HG03378 (cell line): Measurements from ENCODE around the gene PARP2.
"Not testable (repeated sequence)": the region's sequence is repeated elsewhere in the genome, so short reads cannot be mapped to it uniquely, and the experiment has no call there.

Experiments
- ATAC-seq: cut with Tn5 transposase; IDR thresholded peaks from one replicate; pipeline ENCODE4 v1.9.1; 2021; ENCODE audit warnings: mild to moderate bottlenecking, moderate library complexity; ENCODE audit not compliant: unreplicated experiment

The PARP2 gene, protein sequence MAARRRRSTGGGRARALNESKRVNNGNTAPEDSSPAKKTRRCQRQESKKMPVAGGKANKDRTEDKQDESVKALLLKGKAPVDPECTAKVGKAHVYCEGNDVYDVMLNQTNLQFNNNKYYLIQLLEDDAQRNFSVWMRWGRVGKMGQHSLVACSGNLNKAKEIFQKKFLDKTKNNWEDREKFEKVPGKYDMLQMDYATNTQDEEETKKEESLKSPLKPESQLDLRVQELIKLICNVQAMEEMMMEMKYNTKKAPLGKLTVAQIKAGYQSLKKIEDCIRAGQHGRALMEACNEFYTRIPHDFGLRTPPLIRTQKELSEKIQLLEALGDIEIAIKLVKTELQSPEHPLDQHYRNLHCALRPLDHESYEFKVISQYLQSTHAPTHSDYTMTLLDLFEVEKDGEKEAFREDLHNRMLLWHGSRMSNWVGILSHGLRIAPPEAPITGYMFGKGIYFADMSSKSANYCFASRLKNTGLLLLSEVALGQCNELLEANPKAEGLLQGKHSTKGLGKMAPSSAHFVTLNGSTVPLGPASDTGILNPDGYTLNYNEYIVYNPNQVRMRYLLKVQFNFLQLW

DNA sequence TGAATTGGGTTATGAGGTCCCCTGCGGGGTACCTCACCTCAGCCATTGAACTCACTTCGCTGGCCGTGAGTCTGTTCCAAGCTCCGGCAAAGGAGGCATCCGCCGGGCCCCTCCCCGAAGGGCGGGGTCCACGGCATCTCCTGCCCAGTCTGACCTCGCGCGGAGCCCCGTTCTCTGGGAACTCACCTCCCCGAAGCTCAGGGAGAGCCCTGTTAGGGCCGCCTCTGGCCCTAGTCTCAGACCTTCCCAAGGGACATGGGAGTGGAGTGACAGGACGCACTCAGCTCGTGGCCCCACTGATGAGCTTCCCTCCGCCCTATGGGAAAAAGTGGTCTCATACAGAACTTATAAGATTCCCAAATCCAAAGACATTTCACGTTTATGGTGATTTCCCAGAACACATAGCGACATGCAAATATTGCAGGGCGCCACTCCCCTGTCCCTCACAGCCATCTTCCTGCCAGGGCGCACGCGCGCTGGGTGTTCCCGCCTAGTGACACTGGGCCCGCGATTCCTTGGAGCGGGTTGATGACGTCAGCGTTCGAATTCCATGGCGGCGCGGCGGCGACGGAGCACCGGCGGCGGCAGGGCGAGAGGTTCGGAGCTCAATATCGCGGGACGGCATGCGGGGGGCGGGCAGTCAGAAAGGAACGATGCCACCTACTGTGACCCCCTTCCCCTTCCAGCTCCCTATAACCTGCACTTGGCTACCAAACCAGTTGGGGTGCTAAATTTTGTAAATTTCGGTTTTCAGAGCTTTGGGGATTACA is at the start of gene PARP2:
TSS of gene PARP2 (plus strand) at position 544 of the 770 bp plus-strand sequence. CDS start at position 551, 7 bp downstream.
- peak; percentile 93 for ATAC-seq

DNA sequence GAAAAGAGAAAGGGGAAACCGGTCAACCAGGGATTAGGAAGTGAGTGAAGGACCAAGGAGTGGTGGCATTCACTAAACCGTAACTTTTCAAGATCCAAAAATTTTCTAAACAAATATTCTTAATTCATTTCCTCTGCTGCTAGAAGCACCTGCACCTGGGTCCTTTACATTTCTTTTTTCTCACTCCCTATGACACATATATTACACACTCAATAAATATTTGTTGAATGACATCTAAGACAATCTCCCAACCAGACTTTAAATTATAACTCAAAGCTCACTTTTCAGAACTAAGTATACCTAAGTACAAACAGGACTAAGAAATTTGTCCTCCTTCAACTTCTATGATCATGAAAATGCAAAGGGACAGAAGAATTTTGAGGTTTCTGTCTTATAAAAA is 48.8 kb upstream of the PARP2 start:
- no peak for ATAC-seq

DNA sequence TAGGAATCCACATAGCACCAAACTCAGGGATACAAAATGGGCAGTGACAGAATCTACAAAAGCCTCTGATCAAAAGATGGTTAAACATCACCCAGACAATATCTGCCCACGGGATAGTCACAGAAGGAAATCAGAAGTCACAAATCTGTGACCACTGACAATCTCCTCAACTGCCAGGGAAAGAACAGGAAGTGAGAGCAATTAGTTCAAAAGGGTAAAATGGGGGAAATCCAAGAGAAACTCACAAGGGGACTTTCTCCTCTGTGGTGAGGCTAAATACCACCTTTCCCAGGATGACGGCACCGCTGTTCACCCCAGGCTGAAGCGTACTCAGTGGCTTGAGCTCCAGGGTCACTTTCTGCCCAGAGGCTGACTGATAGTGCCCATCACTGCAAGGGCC is 48.4 kb upstream of the PARP2 start:
- peak; percentile 91 for ATAC-seq

DNA sequence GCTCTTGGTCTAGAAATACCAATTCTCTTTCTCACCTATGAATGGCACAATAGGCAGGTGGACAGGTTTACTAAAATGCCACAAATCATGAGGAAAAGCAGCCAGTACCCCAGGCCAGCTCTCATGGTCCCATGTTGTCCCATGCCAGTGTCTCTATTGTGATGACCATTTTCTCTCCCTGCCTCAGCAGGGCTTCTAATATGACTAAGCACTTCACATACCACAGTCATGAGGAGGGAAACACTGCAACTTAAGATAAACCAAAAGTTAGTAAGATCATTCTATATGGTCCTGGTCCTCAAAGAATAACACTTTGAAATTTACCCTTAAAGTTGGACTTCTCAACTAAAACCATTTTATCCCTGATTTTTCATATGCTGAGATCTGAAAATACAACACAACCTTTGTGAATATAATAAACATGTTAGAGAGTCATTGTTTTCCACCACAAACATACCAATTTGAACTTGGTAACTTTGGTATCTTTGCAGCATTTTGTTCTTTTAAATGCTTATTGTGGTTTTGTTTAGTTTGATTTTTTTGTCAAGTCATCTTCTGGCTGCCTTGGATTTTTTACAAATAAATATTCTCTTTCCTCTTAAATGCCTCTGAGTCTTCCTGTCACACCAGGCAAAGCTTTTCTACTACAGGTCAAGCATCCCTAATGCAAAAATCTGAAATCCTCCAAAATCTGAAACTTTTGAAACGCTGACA is 41.2 kb upstream of the PARP2 start:
- no peak for ATAC-seq

DNA sequence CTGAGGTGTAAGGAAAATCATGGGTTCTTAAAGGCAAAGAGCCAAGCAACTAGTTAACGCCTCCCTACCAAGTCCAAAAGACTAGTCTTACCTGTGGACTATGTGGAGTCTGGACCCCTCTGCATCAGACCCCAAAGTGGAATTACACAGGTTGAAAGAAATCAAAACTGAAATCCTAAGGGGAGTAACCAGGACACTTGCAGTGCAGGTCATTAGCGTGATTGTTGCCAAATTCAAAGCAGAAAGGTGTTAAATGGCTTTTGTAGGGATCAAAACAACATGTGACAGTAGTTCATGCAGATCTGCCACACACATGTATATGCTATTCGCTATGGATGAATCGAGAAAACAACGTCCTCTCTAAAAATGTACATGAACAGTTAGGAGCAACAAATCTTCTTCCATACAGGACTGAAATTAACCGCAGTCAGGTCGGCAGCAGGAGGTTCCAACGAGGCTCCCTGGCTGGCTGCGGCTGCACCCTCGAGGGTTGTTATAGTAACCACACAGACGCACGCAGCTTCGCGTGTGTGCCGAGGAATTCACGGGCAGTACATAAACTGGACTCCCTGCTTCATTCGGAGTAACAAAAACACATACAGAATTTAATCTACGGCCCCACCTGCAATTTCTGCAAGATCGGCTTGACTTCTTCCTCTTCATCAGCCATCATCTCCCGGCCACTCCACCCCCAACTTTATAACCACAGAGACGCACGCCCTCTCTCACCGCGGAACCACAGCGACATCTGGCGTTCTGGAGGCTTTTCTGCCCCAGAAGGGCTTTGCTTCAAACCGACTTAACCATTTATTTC is 38.0 kb upstream of the PARP2 start, which contains the start of gene TTC5:
TSS of gene TTC5 (minus strand) at position 687 of the 814 bp plus-strand sequence. CDS start at position 673, 14 bp downstream.
- peak; percentile 91 for ATAC-seq

DNA sequence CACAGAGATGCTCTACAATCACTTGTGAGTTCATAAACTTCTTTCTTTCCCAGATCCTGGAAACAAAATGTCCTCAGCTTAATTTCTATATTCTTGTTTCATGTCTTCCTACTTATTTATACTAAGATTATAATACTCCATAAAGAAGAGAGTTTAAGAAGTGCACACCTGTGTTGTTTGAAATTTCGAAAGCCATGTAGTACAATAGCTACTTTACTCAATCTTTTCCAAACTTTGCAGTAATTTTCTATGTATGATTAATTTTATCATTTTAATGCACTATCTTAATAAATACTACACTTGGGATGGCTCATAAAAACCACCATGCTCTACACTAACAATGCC is 37.4 kb upstream of the PARP2 start:
- ATAC-seq = no peak

DNA sequence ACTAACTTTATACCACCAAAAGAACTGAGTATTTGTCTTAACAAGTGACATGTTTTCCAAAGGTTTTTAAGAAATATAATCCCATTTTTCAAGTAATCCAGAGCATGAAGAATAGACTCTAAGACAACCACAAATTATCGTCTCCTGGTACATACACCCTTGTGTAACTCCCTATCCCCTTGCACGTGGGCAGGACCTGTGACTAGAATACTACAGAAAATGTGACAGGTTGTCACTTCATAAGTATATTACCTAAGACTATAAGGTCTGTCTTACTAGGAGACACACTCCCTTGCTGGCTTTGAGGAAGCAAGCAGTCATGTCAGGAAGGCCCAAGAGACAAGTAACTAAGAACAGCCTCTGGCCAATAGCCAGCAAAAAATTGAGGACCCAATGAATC is 29.4 kb upstream of the PARP2 start:
- ATAC-seq = no peak

DNA sequence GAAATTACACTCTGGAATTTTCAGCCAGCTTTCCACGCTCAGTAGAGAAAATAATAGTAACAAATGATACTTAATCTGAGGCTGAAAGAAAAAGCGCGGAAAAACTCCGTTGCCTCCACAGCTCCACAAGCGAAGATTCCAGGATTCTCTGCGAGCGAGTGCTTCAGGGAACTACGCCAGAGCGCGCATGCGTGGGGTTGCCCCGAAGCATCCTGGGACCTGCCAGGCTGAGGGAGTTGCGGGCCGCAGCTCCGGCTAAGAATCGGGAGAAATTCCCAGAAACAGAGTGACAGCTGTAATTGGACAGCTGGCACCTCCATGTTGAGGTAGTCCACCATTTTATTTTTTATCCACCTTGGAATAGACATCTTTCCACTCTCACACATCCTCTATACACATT is 25.7 kb upstream of the PARP2 start:
- no peak for ATAC-seq

DNA sequence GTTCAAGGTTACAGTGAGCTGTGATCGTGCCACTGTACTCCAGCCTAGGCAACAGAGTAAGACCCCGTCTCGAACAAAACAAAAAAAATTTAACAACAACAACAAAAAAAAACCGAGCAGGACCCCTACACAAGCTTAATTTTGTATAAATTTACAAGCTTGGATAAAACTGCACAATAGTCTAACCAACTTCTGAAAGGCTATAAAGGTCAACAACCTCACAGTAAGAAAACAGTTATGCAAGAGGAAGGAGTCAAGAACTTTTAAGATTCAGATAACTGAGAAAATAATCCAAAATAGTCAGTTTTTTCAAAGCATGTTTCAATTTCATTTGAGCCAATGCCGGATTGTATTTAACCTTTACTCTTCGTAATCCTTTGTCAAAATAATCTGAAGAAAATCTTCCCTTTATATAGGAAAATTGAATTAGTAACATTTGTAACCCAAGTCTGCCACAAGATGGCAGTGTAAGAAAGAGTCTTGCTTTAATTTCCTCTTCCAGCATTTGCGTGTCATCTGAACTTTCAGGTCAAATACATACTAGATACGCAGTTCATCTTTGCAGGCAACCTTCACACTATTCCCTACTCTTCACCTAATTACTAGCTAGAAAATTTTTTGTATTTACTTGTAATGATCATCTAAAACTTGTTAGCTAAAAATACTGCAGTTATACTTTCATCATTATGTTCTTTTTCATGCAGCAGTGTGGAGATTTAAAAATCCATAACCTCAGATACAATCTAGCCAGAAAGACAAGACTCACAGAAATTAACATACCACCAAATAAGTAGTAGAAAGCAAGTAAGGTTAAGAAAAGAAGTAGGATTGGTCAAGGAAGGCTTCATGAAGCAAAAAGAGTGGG is 16.2 kb upstream of the PARP2 start:
- ATAC-seq = peak; percentile 69

DNA sequence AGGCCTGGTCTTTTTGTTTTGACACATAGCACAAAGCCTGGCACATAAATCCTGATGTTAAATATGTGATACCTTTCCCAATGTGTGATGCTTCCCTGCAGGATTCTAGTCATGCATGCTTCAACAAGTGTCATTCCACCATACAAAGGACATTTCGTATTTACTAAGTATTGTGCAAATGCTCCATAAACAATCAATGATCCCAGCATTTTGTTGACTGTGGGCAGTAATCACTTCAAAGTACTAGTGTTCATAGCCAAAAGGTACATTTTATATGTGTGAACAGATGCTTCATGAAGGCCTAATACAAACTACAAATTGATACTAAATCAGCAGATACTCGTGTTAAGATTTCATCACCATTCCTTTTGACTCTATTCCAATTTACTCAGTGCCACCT is 14.7 kb upstream of the PARP2 start:
- no peak for ATAC-seq

DNA sequence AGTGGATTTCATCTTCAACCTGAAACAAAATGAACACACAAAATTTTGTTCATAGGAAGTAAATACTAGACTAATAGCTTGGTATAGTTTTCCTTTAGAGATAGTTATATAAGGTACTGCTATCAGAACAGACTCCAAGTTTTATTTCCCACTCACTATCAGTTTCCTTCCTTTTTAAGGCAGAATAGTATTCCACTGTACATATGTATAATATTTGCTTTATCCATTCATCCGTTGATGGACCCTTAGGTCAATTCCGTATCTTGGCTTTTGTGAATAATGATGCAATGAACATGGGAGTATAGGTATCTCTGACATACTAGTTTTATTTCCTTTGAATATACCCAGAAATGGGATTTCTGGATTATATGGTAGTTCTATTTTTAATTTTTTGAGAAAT is 14.1 kb upstream of the PARP2 start:
- ATAC-seq = no peak

DNA sequence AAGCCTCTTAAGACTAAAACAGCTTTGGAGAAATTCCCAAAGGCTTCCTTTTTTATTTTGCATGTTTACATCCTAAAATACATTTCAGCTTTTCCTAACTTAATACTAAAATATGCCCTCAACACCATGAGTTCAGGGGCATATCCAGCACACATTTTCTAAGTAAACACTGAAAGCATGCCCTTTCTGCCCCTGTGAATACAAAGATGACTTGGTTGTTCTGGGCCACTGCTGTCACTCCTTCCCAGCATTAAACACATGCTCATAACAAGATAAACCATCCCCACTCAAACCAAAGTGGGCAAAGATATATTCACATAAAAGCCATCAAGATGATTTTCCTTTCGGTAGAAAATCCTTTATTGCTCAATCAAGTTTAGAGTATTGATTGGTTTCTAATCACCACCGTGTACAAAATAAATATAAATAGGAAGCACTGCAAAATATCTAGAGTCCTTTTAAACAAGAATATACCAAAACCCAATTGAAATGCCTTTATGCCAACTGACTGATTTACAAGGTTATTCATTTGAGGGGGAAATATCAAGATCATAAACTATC is 12.3 kb upstream of the PARP2 start:
- no peak for ATAC-seq

DNA sequence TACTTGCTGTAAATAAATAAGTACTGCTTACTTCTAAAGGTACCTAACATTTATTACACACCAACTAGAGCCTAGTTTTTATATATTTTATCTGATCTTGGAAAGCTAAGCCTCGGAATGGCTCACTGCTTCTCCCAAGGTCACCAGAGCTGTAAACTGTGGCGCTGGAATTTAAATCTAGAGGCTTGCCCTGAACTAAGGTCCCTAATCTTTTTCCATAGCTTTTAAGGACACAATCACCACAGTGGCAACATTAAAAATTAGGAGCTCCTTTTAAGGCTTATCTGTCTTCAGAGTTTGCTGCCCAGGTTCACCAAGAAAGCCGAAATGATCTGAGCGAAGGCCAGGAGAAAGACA is 11.0 kb upstream of the PARP2 start:
- ATAC-seq = no peak

DNA sequence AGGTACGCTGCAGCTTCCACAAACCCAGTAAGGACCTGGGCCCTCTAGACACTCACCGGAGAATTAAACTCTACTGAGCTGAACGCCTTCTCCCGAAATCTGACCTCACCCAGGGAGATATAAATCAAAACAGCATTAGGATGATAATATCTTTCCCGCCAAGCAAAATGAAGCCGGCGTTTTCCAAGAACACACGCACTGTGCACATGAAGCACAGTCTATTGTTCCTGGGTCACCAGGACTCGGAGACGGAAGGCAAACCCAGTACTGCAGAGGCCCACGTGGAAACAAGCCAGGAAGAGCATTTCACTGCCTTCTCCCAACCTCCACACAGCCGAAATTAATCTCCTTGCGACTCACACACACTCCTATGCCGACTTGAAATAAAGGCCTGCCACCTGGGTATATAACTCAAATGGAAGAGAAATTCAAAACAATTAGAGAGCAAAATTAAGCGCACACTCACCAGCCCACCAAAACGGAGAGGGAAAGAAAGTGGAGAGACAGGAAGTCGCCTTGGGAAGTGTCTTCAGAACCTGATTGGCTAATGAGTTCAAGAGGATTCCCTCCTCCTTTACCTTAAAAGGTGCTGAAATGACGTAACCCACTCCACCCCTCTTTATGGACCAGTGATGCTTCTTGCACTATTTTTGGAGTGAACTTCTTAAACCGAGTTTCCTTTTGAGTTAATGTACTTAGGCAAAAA is 10.5 kb upstream of the PARP2 start, which contains the start of gene CCNB1IP1:
TSS of gene CCNB1IP1 (minus strand) at position 492 of the 706 bp plus-strand sequence. CDS start 16,756 bp downstream, outside the sequence.
- peak; percentile 98 for ATAC-seq

DNA sequence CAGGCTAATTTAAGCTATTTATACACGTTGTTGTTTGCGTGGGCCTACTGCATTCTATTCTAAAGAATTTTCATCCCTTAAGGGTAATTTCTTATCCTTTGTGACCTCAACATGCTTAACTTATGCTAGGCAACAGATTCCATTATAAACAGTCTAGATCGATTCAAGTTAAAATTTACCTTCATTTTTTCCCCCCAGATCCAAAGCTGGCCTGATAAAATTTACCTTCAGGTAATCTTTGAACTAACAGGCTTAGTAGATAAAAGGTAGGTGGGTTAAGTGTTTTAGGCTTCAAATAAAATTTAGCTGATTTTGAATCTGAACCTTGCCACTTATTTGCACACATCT is 10.0 kb upstream of the PARP2 start:
- no peak for ATAC-seq

DNA sequence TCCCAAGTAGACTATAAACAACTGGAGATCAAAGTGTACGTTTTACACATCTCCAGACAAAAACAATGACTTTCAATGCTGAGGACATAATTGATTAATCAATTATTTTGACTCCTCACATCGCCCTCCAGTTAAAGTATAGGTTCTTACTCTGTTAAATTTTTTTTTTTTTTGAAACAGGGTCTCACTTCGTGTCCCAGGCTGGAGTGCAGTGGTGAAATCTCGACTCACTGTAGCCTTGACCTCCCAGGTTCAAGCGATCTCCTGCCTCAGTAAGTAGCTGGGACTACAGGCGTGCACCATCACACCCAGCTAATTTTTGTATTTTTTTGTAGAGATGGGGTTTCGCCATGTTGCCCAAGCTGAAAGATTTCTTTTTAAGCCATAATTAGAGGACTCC is 9.4 kb upstream of the PARP2 start:
- ATAC-seq = no peak

DNA sequence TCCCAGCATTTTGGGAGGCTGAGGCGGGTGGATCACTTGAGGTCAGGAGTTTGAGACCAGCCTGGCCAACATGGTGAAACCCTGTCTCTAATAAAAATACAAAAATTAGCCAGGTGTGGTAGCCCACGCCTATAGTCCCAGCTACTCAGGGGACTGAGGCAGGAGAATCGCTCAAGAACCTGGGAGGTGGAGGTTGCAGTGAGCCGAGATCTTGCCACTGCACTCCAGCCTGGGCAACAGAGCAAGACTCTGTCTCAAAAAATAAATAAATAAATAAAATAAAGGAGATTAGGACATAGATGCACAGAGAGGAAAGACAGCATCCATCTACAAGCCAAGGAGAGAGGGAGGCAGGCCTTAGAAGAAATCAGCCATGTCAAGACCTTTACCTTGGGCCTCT is 2.4 kb upstream of the PARP2 start:
- not testable (repeated sequence) for ATAC-seq

DNA sequence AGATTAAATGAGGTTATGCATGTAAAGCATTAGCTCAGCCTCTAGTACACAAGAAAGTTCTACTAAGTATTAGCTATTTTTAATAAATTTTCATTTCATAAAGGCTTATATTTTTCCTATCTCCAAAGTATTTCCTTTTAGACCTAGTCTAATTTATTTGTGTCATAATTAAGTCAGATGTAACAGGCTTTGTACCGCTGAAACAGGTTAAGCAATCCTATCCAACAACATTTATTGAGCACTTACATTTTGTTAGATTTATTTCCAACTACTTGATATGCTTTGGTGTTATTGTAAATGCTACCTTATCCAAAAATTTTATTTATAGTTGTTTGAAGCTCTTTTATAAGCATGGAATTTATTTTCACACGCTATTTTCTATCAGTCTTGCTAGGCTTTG is 1.8 kb upstream of the PARP2 start:
- ATAC-seq = no peak

DNA sequence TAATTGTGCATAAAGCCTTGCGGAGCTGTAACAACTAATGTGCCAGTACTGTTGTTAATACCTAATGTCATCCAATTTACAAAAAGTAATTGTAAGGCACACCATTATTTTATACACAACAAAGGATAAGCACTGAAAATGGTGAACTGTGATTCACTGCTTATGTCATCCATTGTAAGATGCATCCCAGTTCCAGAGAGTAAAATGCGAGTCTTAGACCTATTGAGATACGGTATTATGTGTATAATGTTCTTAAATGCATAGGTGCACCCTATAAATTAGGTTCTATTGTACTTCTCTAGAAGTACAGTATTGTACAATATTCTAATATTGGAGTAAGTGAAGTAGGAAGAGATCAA is 406 bp downstream of the PARP2 start:
- ATAC-seq = no peak
